NOMO-1 (cell line): ENCODE measurements around the gene CALY.
"Not testable (repeated sequence)": the region's sequence is repeated elsewhere in the genome, so short reads cannot be mapped to it uniquely, and the experiment has no call there.

Experiments used
- DNase-seq, 2 experiments: peaks; one replicate each; lab custom pipeline; 2025; ENCODE audit not compliant: unreplicated experiment in 2 of 2; lab: John Stamatoyannopoulos, UW

The CALY gene

DNA sequence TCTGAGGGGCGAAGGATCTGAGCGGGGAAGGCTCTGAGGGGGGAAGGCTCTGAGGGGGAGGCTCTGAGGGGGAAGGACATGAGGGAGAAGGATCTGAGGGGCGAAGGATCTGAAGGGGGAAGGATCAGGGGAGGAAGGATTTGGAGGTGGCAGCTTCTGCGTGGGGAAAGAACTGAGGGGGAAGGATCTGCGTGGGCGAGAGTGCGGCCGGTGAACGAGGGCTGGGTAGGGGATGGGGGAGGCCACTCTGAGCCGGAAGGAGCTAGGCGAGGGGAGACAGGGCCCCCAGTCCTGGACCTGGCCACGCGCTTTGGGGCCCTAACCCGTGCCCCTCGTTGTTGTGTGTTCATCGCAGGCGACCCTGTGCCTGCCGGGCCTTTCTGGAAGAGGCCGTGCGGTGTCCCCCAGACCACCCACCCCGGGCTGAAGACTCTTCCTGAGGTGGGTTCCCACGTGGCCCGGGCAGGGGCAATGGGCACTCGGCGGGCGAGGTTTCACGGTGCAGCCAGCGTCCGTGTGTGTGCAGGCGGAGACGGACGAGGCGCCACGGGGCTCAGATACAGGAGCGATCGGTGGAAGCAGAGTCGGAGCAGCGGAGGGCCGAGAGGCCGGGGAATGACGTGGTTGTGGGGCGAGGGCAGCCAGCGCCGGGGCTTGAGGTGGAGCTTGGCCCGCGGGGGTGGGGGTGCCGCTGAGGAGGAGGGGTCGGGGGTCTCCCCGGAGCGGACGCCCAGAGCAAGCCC is 2.0 kb downstream of the CALY start:
- DNase-seq: no peak

DNA sequence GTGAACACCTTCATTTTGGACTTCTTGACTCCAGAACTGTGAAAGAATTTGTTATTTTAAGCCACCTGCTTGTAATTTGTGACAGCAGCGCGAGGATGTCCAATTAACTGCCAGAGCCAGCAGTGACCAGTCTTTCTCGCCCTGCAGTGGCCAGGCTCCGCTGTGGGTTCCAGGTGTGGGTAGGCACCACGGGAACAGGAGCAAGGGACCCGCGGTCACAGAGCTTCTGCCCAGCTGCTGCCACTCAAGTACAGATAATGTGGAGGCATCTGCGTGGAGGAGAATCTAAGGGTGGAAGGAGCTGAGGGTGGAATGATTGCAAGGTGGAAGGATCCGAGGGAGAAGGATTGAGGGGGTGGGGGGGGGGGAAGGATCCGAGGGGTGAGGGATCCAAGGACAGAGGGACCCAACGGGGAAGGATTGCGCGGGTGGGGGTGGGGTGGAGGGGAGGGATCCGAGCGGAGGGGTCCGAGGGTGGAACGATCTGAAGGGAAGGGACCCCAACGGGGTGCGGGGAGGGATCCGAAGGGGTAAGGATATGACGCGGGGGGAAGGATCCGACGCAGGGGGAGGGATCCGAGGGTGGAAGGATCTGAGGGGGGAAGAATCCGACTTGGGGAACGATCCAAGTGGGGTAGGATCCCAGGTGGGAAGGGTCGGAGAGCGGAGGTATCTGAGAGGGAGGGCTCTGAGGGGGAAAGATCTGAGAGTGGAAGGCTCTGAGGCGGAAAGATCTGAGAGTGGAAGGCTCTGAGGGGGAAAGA is 3.6 kb downstream of the CALY start:
- DNase-seq: no peak

DNA sequence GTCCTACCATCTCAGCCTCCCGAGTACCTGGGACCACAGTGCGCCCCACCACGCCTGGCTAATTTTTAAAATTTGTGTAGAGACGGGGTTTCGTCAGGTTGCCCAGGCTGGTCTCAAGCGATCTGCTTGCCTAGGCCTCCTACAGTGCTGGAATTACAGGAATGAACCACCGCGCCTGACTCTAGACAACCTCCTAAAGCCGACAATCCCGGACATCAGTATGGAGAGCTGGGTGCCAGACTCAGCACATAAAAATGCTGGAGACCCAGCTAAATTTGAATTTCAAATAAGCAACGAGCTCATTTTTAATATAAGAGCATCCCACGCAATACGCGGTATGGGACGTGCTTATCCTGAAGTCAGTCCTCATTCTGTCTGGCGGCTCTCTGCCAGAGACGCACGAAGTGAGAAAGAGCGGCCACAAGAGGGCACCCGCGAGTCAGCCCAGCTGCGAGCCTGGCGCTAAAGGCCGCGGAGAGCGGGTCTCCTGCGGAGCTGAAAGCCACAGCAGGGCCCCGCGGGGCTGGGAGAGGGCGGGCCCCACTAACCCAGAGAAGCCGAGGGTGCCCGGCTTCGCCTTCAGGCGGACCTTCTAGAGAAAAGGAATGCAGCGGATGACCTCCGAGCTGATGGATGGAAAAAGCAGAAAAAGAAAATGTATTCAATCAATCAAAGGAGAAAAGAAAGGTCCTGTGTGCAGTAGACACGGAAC is 7.0 kb downstream of the CALY start:
- DNase-seq: peak; percentile 72 to 78

DNA sequence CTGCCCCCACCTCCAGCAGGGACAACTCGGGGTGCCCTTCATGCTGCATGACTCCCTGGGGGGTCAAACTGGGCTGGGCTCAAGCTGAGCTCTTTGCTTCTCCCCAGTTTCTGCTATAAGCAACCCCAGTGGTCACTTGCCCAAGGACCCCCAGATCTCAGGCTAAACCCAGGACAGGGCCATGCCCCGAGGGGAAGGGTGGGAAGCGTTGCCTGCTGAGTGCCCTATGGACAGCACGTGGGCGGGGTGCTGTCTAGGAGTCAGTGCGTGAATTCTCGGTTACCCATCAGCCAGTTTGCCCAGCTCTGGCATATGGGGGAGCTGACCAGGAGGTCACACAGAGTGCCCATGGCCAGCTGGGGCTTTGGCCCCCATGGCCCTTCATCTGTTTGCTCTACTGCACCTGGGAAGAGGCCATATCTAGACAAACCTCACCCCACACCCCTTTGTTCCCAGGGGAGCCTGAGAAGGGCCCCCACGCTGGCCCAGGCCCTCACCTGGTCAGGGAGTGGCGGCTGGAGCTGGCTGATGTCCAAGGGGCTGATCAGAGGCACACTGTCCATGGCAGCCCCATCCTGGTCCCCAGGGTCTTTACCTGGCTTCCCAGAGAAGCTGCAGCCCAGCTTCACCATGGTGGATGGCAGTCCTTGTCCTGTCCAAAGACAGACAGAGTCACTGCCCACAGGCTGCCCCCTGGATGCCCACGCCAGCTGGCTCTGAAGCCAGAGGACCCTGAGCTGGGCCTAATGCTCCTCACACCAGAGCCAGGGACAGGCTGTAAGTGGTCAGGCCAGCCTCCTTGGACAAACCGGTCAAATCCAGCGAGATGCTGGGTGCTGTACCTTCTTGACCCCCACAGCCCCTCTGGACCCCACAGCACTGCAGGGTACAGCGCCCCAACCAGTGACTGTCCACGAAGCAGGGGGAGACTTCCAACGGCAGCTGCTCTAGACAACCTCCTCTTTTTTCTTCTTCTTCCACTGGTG is 8.0 kb downstream of the CALY start:
- no peak for DNase-seq

- no peak for DNase-seq
Observed at GRCh38 chr10:133327651-133328357, 8.9 kb downstream of the CALY start.

DNA sequence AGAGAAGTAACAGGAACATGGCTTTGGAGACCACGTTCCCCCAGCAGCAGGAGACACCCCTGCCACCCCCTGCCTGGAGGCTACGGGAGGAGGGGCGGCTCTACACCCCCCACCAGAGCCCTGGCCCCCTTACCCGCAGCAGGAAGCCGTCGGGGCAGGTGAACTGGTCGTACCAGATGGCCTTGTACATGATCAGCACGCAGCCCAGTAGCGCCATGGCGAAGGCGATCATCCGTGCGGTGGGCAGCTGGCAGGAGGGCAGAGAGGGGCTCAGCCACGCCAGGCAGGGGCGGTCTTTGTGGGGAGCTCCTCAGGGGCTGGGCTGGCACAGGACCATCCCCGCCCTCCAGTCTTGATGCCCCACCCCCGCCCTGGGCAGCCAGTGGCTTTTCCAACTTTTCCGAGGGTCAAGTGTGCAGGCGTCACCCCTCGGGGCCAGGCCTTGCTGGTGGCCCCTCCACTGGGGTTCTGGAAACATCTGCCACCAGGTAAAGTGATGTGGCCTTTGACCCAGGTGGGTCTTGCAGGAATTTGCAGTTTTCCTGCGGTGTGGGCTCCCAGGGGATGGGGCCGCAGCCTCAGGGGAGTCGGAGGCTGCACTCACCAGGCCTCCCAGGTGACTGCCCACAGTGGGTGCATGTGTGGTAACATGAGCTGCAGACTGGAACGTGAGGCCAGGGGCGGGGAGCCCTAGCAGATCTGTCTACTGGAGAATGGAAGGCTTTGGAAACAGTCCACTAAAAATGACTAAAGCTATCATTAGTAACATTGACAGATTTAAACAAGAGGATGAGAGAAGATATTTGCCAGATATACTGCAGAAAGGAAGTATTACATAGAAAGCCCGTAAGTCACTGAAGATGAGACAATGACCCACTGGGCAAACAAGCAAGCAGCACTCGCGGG is 9.7 kb downstream of the CALY start:
- DNase-seq: no peak

DNA sequence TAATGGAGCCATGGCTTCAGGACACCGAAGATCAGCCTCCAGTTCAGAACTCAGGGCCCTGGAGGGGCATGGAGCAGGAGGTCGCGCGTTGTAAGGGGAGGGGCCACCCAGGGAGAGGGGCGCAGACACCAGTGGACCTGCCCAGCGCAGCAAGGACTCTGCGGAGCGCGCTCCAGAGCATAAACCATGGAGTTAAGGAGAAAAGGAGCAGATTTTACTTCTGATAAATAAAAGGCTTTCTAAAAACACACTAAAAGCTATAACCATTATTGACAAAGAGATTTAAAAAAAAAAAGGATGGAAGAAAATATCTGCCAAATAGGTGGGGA is 10.5 kb downstream of the CALY start:
- no peak for DNase-seq

GRCh38 chr10:133325440-133326222 is 11.1 kb downstream of the CALY start:
- DNase-seq: no peak

DNA sequence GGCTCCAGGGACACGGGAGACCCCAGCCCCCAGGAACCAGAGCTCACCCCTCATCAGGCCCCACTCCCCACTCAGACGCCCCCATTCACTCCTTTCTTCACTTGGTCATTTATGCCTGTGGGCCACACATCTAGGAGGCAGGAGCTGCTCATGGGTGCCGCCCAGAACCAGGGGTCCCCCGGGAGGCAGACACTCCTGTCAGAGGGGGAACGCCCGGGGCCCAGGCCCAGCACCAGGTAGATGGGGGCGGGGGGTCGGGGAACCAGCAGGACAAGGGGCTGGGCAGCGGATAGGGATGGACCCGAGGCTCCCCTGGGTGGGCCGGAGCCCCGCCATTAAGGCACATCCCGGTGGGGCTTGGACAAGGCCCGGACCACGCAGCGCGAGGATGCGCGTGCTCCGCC is 11.8 kb downstream of the CALY start:
- DNase-seq: no peak

GRCh38 chr10:133324198-133324792 is 12.4 kb downstream of the CALY start:
- no peak for DNase-seq

GRCh38 chr10:133322064-133322709 is 14.5 kb downstream of the CALY start:
- not testable (repeated sequence) for DNase-seq

DNA sequence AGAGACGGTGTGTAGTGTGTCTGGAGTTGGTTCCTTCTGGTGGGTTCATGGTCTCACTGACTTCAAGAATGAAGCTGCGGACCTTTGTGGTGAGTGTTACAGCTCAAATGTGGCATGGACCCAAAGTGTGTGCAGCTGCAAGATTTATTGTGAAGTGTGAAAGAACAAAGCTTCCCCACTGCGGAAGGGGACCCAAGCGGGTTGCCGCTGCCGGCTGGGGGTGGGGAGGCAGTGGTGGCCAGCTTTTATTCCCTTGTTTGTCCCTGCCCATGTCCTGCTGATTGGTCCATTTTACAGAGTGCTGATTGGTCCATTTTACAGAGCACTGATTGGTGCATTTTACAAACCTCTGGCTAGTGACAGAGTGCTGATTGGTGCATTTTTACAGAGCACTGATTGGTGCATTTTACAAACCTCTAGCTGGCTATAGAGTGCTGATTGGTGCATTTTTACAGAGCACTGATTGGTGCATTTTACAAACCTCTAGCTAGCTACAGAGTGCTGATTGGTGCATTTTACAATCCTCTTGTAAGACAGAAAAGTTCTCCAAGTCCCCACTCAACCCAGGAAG is 15.8 kb downstream of the CALY start:
- DNase-seq: not testable (repeated sequence)

DNA sequence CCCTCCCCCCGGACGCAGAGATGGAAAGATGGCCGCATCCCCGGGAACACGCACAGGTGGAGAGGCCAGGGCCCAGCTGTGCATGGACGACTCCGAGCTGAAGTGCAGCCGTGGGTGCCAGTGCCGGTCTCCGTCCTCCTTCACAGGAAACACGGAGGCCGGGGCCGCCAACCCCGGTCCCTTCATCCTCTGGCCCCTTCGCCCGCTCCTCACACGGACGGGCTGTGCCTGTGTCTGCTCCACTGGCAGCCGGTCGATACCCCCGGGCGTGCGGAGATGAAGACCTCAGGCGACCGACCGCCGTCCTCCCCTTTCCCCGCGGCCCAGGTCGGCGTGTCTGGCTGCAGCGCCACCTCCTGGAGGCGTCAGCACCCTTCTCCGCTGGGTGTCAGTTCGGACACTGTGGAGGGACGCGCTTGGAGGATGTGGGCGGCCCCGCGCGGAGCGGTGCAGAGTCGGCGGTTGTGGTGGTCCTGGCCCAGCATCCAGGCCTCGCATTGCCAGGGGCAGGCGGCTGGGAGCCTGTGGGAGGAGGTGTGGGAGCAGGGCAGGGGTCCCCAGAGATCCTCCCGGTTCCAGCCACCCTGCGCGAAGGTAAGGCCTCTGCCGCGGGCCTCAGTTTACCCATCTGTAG is 18.1 kb downstream of the CALY start:
- DNase-seq: peak; percentile 57 to 61

DNA sequence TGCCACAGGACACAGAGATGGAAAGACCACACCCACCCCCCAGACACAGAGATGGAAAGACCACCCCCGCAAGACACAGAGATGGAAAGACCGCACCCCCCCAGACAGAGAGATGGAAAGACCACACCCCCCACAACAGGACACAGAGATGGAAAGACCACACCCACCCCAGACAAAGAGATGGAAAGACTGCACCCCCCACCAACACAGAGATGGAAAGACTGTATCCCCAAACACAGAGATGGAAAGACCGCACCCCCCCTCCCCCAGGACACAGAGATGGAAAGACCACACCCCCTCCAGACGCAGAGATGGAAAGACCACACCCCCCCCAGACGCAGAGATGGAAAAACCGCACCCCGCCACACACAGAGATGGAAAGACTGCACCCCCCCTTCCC is 20.0 kb downstream of the CALY start:
- no peak for DNase-seq

- no peak for DNase-seq
Observed at GRCh38 chr10:133316266-133316665, 20.4 kb downstream of the CALY start.

DNA sequence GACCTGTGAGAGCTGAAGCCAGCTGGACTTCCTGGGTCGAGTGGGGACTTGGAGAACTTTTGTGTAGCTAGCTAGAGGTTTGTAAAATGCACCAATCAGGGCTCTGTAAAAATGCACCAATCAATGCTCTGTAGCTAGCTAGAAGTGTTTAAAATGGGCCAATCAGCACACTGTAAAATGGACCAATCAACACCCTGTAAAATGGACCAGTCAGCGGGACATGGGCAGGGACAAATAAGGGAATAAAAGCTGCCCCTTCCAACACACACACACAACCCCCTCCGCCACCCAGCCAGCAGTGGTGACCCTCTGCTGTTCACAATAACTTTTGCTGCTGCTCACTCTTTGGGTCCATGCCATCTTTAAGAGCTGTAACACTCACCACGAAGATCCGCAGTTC is 20.8 kb downstream of the CALY start:
- no peak for DNase-seq

GRCh38 chr10:133314911-133315310 is 21.8 kb downstream of the CALY start:
- no peak for DNase-seq
